Measurements from ENCODE around the gene CABS1. TPM values are rescaled to one million over a fixed set of nuclear protein-coding genes. Genes with fewer than 3 reads are reported as not detected.

CABS1 gene
- total RNA-seq (2016; rRNA removed; fragmentation: Illumina TruSeq; extraction: Trizol) = not detected in 2 replicates
- total RNA-seq (2016; cell fraction: cytosol; rRNA removed; fragmentation: Illumina TruSeq; extraction: Trizol; ENCODE audit: low read depth) = not detected in 2 replicates
- not detected in 2 replicates for total RNA-seq (2016; cell fraction: insoluble cytoplasmic fraction; rRNA removed; fragmentation: Illumina TruSeq; extraction: Trizol)
- not detected in 2 replicates for total RNA-seq (2016; cell fraction: membrane; rRNA removed; fragmentation: Illumina TruSeq; extraction: Trizol)
- not detected in 2 replicates for total RNA-seq (2016; cell fraction: nucleus; rRNA removed; fragmentation: Illumina TruSeq; extraction: Trizol)
- polyA plus RNA-seq (2011; rRNA removed) = not detected in 2 replicates
- polyA plus RNA-seq (2011; cell fraction: cytosol; rRNA removed) = not detected in 2 replicates
- not detected in 2 replicates for polyA plus RNA-seq (2011; cell fraction: nucleus; rRNA removed)
- not detected in 2 replicates for polyA plus RNA-seq (2012)
- not detected in 2 replicates for polyA plus RNA-seq (2016; cell fraction: cytosol; fragmentation: Illumina TruSeq; extraction: Trizol; ENCODE audit: low read depth)
- polyA plus RNA-seq (2016; cell fraction: insoluble cytoplasmic fraction; fragmentation: Illumina TruSeq; extraction: Trizol; ENCODE audit: low read depth) = not detected in 2 replicates
- polyA plus RNA-seq (2016; cell fraction: membrane; fragmentation: Illumina TruSeq; extraction: Trizol; ENCODE audit: low read depth) = not detected in 2 replicates
- not detected in 2 replicates for polyA plus RNA-seq (2016; cell fraction: nucleus; fragmentation: Illumina TruSeq; extraction: Trizol; ENCODE audit: insufficient read depth, low read depth)
- not detected in 2 replicates for polyA minus RNA-seq (2011; rRNA and poly(A)+ RNA removed; ENCODE audit: low replicate concordance)
- not detected in 2 replicates for polyA minus RNA-seq (2011; cell fraction: cytosol; rRNA and poly(A)+ RNA removed)
- polyA minus RNA-seq (2011; cell fraction: nucleus; rRNA and poly(A)+ RNA removed) = not detected in 2 replicates
- not detected for Bru-seq, nascent RNA
- BruChase-seq, experiment 1, labeled RNA remaining after a 6-hour chase = not detected
- BruChase-seq, experiment 2, labeled RNA remaining after a 2-hour chase = not detected
- long read RNA-seq, experiment 1 = 0 reads
- long read RNA-seq, experiment 2 = 0 reads

GRCh38 chr4:70334681-70335080, at the start of gene CABS1:
Gene CABS1 (plus strand): TSS chr4:70334981. CDS start chr4:70335040, 59 bp downstream.
- Histone ChIP-seq H3K79me2 (ENCODE audit: insufficient read depth, low read length) (no peaks in the 10 kb centered on the region), H3K9ac (ENCODE audit: insufficient read depth, low read depth, low read length) (no peak within 1 kb of the TSS), H3K27ac (ENCODE audit: extremely low read length, insufficient read depth, low read length) (no peak within 1 kb of the TSS), H3K9me3 (ENCODE audit: low read length) (no peaks in the 10 kb centered on the region), H3K27me3 (ENCODE audit: control insufficient read depth in 1 of 2, insufficient read depth in 2 of 2, low read length in 2 of 2) (no peaks in the 10 kb centered on the region), H3K36me3 (replicated peaks in 1 of 2; ENCODE audit: control insufficient read depth in 1 of 2, insufficient read depth in 2 of 2, low read length in 2 of 2) (no peaks in the 10 kb centered on the region), H3K4me2 (ENCODE audit: low read depth, low read length) (no peak within 1 kb of the TSS), H4K20me1 (ENCODE audit: insufficient read depth, low read length) (no peaks in the 10 kb centered on the region), H3K4me3 (replicated peaks in 1 of 3; ENCODE audit: insufficient read depth in 1 of 3, low read depth in 2 of 3, low read length in 3 of 3) (no peak within 1 kb of the TSS), H3K4me1 (ENCODE audit: insufficient read depth, low read length) (no peaks in the 10 kb centered on the region), H2AFZ (ENCODE audit: low read length) (no peak within 1 kb of the TSS)
- ATAC-seq = no peak
- CTCF ChIA-PET (ENCODE audit: low intra/inter-chr PET ratio, low total read pairs) = no interaction called here
- POLR2A ChIA-PET = no interaction called here
- TF ChIP-seq, protein P1, sequence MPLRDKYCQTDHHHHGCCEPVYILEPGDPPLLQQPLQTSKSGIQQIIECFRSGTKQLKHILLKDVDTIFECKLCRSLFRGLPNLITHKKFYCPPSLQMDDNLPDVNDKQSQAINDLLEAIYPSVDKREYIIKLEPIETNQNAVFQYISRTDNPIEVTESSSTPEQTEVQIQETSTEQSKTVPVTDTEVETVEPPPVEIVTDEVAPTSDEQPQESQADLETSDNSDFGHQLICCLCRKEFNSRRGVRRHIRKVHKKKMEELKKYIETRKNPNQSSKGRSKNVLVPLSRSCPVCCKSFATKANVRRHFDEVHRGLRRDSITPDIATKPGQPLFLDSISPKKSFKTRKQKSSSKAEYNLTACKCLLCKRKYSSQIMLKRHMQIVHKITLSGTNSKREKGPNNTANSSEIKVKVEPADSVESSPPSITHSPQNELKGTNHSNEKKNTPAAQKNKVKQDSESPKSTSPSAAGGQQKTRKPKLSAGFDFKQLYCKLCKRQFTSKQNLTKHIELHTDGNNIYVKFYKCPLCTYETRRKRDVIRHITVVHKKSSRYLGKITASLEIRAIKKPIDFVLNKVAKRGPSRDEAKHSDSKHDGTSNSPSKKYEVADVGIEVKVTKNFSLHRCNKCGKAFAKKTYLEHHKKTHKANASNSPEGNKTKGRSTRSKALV (CRISPR knock-in tag; IDR thresholded peaks at IDR 0.05) = no peak
- no peak for TF ChIP-seq TIGD3 (CRISPR knock-in tag; IDR thresholded peaks at IDR 0.05; ENCODE audit: borderline replicate concordance)
- TF ChIP-seq ZNF879 (CRISPR knock-in tag; IDR thresholded peaks at IDR 0.05) = no peak
- no peak for TF ChIP-seq ZFY (CRISPR knock-in tag; IDR thresholded peaks at IDR 0.05)
- TF ChIP-seq ZNF496 (CRISPR knock-in tag; IDR thresholded peaks at IDR 0.05; ENCODE audit: insufficient replicate concordance) = no peak
- TF ChIP-seq, protein P2, sequence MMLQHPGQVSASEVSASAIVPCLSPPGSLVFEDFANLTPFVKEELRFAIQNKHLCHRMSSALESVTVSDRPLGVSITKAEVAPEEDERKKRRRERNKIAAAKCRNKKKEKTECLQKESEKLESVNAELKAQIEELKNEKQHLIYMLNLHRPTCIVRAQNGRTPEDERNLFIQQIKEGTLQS (CRISPR knock-in tag; IDR thresholded peaks at IDR 0.05) = no peak
- no peak for TF ChIP-seq PHB2 (IDR thresholded peaks at IDR 0.05; ENCODE audit: partially characterized antibody)
- no peak for TF ChIP-seq MYPOP (CRISPR knock-in tag; IDR thresholded peaks at IDR 0.05)
- TF ChIP-seq RELA (CRISPR knock-in tag; IDR thresholded peaks at IDR 0.05) = no peak
- TF ChIP-seq ZNF138 (CRISPR knock-in tag; IDR thresholded peaks at IDR 0.05; ENCODE audit: low read depth) = no peak
- intact Hi-C loops (cut with micrococcal nuclease; ENCODE audit: unreplicated experiment) = no loop called here
- FAIRE-seq = no peak
- in situ Hi-C loops (cut with HindIII; ENCODE audit: extremely low pct_ligation_motif_present, low pct_unique_long_range_greater_than_20kb) = no loop called here
- no TSS peak for BruUV-seq (replicated peaks)
- DNase-seq (ENCODE audit: low spot score) = no peak
- 47% methylated on average over 3 of the region's 3 CpGs for WGBS (ENCODE audit: low lambda C conversion rate)

Data from HepG2 (cell line).